ENCODE measurements around the gene ZSCAN12. TPM values are rescaled to one million over a fixed set of nuclear protein-coding genes. Genes with fewer than 3 reads are reported as not detected.
"Not testable (repeated sequence)": the region's sequence is repeated elsewhere in the genome, so short reads cannot be mapped to it uniquely, and the experiment has no call there.

The ZSCAN12 gene
- total and polyA plus RNA-seq, 9 donors, result 3.0 to 11.4 (median 7.1) TPM

- Histone ChIP-seq H3K4me1 (ENCODE audit: insufficient read depth) (no peaks in the 10 kb centered on the region), H3K36me3 (no peaks in the 10 kb centered on the region), H3K27ac (no peak overlapping the region), H3K27me3 (no peaks in the 10 kb centered on the region), H3K4me3 (no peak overlapping the region), H3K9me3 (no peaks in the 10 kb centered on the region)
- intact Hi-C loops (cut with DNase I), result no loop called here
- TF ChIP-seq EP300 (IDR thresholded peaks at IDR 0.05), result no peak
- no peak for TF ChIP-seq POLR2A (IDR thresholded peaks at IDR 0.05)
- TF ChIP-seq CTCF (IDR thresholded peaks at IDR 0.05), result no peak
- no peak for DNase-seq
These were observed 14.1 kb upstream of the ZSCAN12 start for GRCh38 chr6:28413681-28414080.

- TF ChIP-seq EP300 (IDR thresholded peaks at IDR 0.05) (no peak), CTCF (IDR thresholded peaks at IDR 0.05) (no peak), POLR2A (IDR thresholded peaks at IDR 0.05) (no peak)
- WGBS, 3 donors, result 95 to 96% (median 95%) methylated on average over 2 of the region's 2 CpGs
- DNase-seq, result no peak
- Histone ChIP-seq H3K36me3 (no peaks in the 10 kb centered on the region), H3K9me3 (no peaks in the 10 kb centered on the region), H3K27ac (no peak overlapping the region), H3K27me3 (no peaks in the 10 kb centered on the region), H3K4me1 (ENCODE audit: insufficient read depth) (no peaks in the 10 kb centered on the region), H3K4me3 (no peak overlapping the region)
- intact Hi-C loops (cut with DNase I), result no loop called here
These were observed 11.2 kb upstream of the ZSCAN12 start for GRCh38 chr6:28410767-28411166.

GRCh38 chr6:28408076-28408802 lies 8.7 kb upstream of the ZSCAN12 start:
- Histone ChIP-seq H3K9me3 (no peaks in the 10 kb centered on the region), H3K4me3 (no peak overlapping the region), H3K27me3 (no peaks in the 10 kb centered on the region), H3K36me3 (no peaks in the 10 kb centered on the region), H3K4me1 (ENCODE audit: insufficient read depth) (no peaks in the 10 kb centered on the region), H3K27ac (no peak overlapping the region)
- intact Hi-C loops (cut with DNase I), result no loop called here
- 74 to 92% (median 92%) methylated on average over 5 of the region's 5 CpGs for WGBS, 3 donors
- no peak for DNase-seq
- TF ChIP-seq CTCF (IDR thresholded peaks at IDR 0.05) (no peak), EP300 (IDR thresholded peaks at IDR 0.05) (no peak), POLR2A (IDR thresholded peaks at IDR 0.05) (no peak)

GRCh38 chr6:28407401-28407800 lies 7.9 kb upstream of the ZSCAN12 start:
- TF ChIP-seq EP300 (IDR thresholded peaks at IDR 0.05) (no peak), POLR2A (IDR thresholded peaks at IDR 0.05) (no peak), CTCF (IDR thresholded peaks at IDR 0.05) (no peak)
- Histone ChIP-seq H3K27ac (no peak overlapping the region), H3K27me3 (no peaks in the 10 kb centered on the region), H3K9me3 (no peaks in the 10 kb centered on the region), H3K36me3 (no peaks in the 10 kb centered on the region), H3K4me3 (no peak overlapping the region), H3K4me1 (ENCODE audit: insufficient read depth) (no peaks in the 10 kb centered on the region)
- WGBS, 3 donors, result 36 to 51% (median 48%) methylated on average over 2 of the region's 2 CpGs
- intact Hi-C loops (cut with DNase I), result no loop called here
- DNase-seq, result no peak

GRCh38 chr6:28403923-28404322 lies 4.4 kb upstream of the ZSCAN12 start:
- DNase-seq; H3K36me3 ChIP-seq; intact Hi-C loops (cut with DNase I); H3K27me3 ChIP-seq; H3K4me1 ChIP-seq (ENCODE audit: insufficient read depth); H3K4me3 ChIP-seq; H3K27ac ChIP-seq; H3K9me3 ChIP-seq: not testable (repeated sequence)
- 76 to 93% (median 89%) methylated on average over 5 of the region's 5 CpGs for WGBS, 3 donors

Measured in ovary (tissue), 9 donors.